Mesodermal cell (in vitro differentiated cells): ENCODE data around the gene NUDC. TPM values are rescaled to one million over a fixed set of nuclear protein-coding genes. Genes with fewer than 3 reads are reported as not detected.
"Not testable (repeated sequence)": the region's sequence is repeated elsewhere in the genome, so short reads cannot be mapped to it uniquely, and the experiment has no call there.

Source experiments
- H3K27ac ChIP-seq: 2 replicates; pipeline ENCODE4 v1.7.0; 2013; ENCODE audit warnings: mild to moderate bottlenecking, low read depth, low read length, moderate library complexity; ENCODE audit not compliant: severe bottlenecking
- H3K36me3 ChIP-seq: 2 replicates; pipeline ENCODE4 v1.7.1; 2013; ENCODE audit warnings: mild to moderate bottlenecking, low read length, moderate library complexity; ENCODE audit not compliant: control insufficient read depth, insufficient read depth
- H3K4me1 ChIP-seq: one replicate; pipeline ENCODE4 v1.7.1; 2013; ENCODE audit warnings: mild to moderate bottlenecking, low read length; ENCODE audit not compliant: insufficient read depth, control insufficient read depth, poor library complexity, severe bottlenecking
- H3K4me3 ChIP-seq: 2 replicates; pipeline ENCODE4 v1.7.0; 2013; ENCODE audit warnings: low read length, control low read depth, mild to moderate bottlenecking; ENCODE audit not compliant: insufficient read depth, poor library complexity, severe bottlenecking; ENCODE audit errors: extremely low read depth
- H3K9me3 ChIP-seq: 2 replicates; pipeline ENCODE4 v1.7.1; 2013; ENCODE audit warnings: mild to moderate bottlenecking, low read length, moderate library complexity; ENCODE audit not compliant: control insufficient read depth
- WGBS, 2 experiments: methylation state at CpG; one replicate each; pipeline ENCODE4 v1.1.5; 2013; ENCODE audit warnings: missing lambda C conversion rate in 2 of 2; ENCODE audit not compliant: insufficient coverage in 2 of 2; 5-methylcytosine and 5-hydroxymethylcytosine counted together
- polyA plus RNA-seq, 2 experiments: library from polyadenylated mRNA; stranded (reverse); fragments of 50-300 nt; gene quantifications; one replicate each; pipeline ENCODE4 v1.2.3, GENCODE V29; 2013

Gene NUDC
- polyA plus RNA-seq (2013, experiment 1 of 2): 88.4 TPM
- 75.7 TPM for polyA plus RNA-seq (2013, experiment 2 of 2)

GRCh38 chr1:26921540-26922430, at the start of gene NUDC:
NUDC (plus strand) TSS chr1:26921743; CDS start chr1:26921849, 106 bp downstream.
- 1 to 2% methylated on average over 71 to 82 of the region's 83 CpGs for WGBS, 2 experiments
- Histone ChIP-seq H3K4me1 (no peaks in the 10 kb centered on the region), H3K27ac (peak within 1 kb of the TSS; percentile 75), H3K36me3 (peaks cover 40% of the 10 kb centered on the region), H3K4me3 (peak within 1 kb of the TSS; percentile 61), H3K9me3 (no peaks in the 10 kb centered on the region)

GRCh38 chr1:26873097-26873496, 48.4 kb upstream of the NUDC start:
- peaks cover 16% of the 10 kb centered on the region for H3K36me3 ChIP-seq
- not testable (repeated sequence) for H3K27ac ChIP-seq, H3K4me1 ChIP-seq, H3K9me3 ChIP-seq, H3K4me3 ChIP-seq
- WGBS, 2 experiments: no CpG with 5 or more reads among the region's 2 CpGs

- 53 to 69% methylated on average over 3 to 4 of the region's 4 CpGs for WGBS, 2 experiments
- peak overlapping the region; percentile 3 for H3K27ac ChIP-seq
- no peaks in the 10 kb centered on the region for H3K9me3 ChIP-seq
- H3K36me3 ChIP-seq: peaks cover 18% of the 10 kb centered on the region
- no peak overlapping the region for H3K4me3 ChIP-seq
- H3K4me1 ChIP-seq: peaks cover 4% of the 10 kb centered on the region
Observed at GRCh38 chr1:26874896-26875295, 46.6 kb upstream of the NUDC start.

- H3K4me1 ChIP-seq: peaks cover 4% of the 10 kb centered on the region
- no peaks in the 10 kb centered on the region for H3K9me3 ChIP-seq
- 100% methylated on average over 1 of the region's 2 CpGs; no CpG with 5 or more reads in 1 of the 2 experiments for WGBS, 2 experiments
- no peak overlapping the region for H3K4me3 ChIP-seq
- peaks cover 40% of the 10 kb centered on the region for H3K36me3 ChIP-seq
- no peak overlapping the region for H3K27ac ChIP-seq
Observed at GRCh38 chr1:26877326-26877725, 44.2 kb upstream of the NUDC start.

- Histone ChIP-seq H3K36me3 (peaks cover 65% of the 10 kb centered on the region), H3K4me1 (peaks cover 4% of the 10 kb centered on the region), H3K4me3 (no peak overlapping the region), H3K27ac (no peak overlapping the region), H3K9me3 (no peaks in the 10 kb centered on the region)
- WGBS, 2 experiments: 100% methylated on average over 3 of the region's 4 CpGs
Observed at GRCh38 chr1:26879793-26880192, 41.8 kb upstream of the NUDC start.

GRCh38 chr1:26881611-26882010, 39.9 kb upstream of the NUDC start:
- peaks cover 79% of the 10 kb centered on the region for H3K36me3 ChIP-seq
- H3K27ac ChIP-seq, H3K4me1 ChIP-seq, H3K4me3 ChIP-seq, H3K9me3 ChIP-seq: not testable (repeated sequence)
- 95 to 97% methylated on average over 5 of the region's 6 CpGs for WGBS, 2 experiments

GRCh38 chr1:26882696-26883463, 38.7 kb upstream of the NUDC start:
- H3K27ac ChIP-seq: no peak overlapping the region
- H3K9me3 ChIP-seq: no peaks in the 10 kb centered on the region
- H3K4me1 ChIP-seq: no peaks in the 10 kb centered on the region
- H3K36me3 ChIP-seq: peaks cover 72% of the 10 kb centered on the region
- H3K4me3 ChIP-seq: no peak overlapping the region
- 94 to 95% methylated on average over 5 of the region's 5 CpGs for WGBS, 2 experiments

- H3K36me3 ChIP-seq: peaks cover 67% of the 10 kb centered on the region
- no peak overlapping the region for H3K27ac ChIP-seq
- no peaks in the 10 kb centered on the region for H3K9me3 ChIP-seq
- WGBS, 2 experiments: 83 to 100% methylated on average over 1 of the region's 1 CpG
- no peak overlapping the region for H3K4me3 ChIP-seq
- peaks cover 4% of the 10 kb centered on the region for H3K4me1 ChIP-seq
Observed at GRCh38 chr1:26887125-26887524, 34.4 kb upstream of the NUDC start.

GRCh38 chr1:26888231-26888630, 33.3 kb upstream of the NUDC start:
- Histone ChIP-seq H3K36me3 (peaks cover 67% of the 10 kb centered on the region), H3K27ac (no peak overlapping the region), H3K9me3 (no peaks in the 10 kb centered on the region), H3K4me1 (peaks cover 4% of the 10 kb centered on the region), H3K4me3 (no peak overlapping the region)
- WGBS, 2 experiments: 100% methylated on average over 1 of the region's 1 CpG; no CpG with 5 or more reads in 1 of the 2 experiments

GRCh38 chr1:26889551-26890466, 31.7 kb upstream of the NUDC start, which contains the start of gene GPN2:
GPN2 (minus strand) TSS chr1:26890283; CDS start chr1:26890096, 187 bp downstream.
- peaks cover 4% of the 10 kb centered on the region for H3K4me1 ChIP-seq
- peaks cover 65% of the 10 kb centered on the region for H3K36me3 ChIP-seq
- peak within 1 kb of the TSS; percentile 80 for H3K27ac ChIP-seq
- H3K9me3 ChIP-seq: no peaks in the 10 kb centered on the region
- 5 to 6% methylated on average over 63 to 72 of the region's 89 CpGs for WGBS, 2 experiments
- peak within 1 kb of the TSS; percentile 76 for H3K4me3 ChIP-seq
